SW480 (cell line): ENCODE data around the gene SIDT2.
"Not testable (repeated sequence)": the region's sequence is repeated elsewhere in the genome, so short reads cannot be mapped to it uniquely, and the experiment has no call there.

Source experiments
- DNase-seq: peaks from one replicate; pipeline ENCODE4 v3.0.0-alpha.2; 2016; ENCODE audit warnings: low spot score

SIDT2 gene

GRCh38 chr11:117178210-117179034 lies at the start of gene SIDT2:
TSS of gene SIDT2 (plus strand) at chr11:117178743. CDS start at chr11:117179264, 521 bp downstream.
- peak; percentile 90 for DNase-seq

- DNase-seq = not testable (repeated sequence)
Observed at GRCh38 chr11:117130396-117130795, 48.1 kb upstream of the SIDT2 start.

GRCh38 chr11:117130879-117131278 lies 47.7 kb upstream of the SIDT2 start:
- no peak for DNase-seq

- DNase-seq = no peak
Observed at GRCh38 chr11:117134431-117134830, 44.1 kb upstream of the SIDT2 start.

- not testable (repeated sequence) for DNase-seq
Observed at GRCh38 chr11:117134979-117135378, 43.6 kb upstream of the SIDT2 start.

GRCh38 chr11:117137223-117138086 lies 41.1 kb upstream of the SIDT2 start:
- DNase-seq = not testable (repeated sequence)

GRCh38 chr11:117143390-117143789 lies 35.2 kb upstream of the SIDT2 start:
- DNase-seq = peak; percentile 67

- DNase-seq = peak; percentile 95
Observed at GRCh38 chr11:117143871-117144476, 34.6 kb upstream of the SIDT2 start, which contains the start of gene PAFAH1B2. TSS of gene PAFAH1B2 (plus strand) at chr11:117144287. CDS start at chr11:117152448, 8,161 bp downstream.

- DNase-seq = peak; percentile 72
Observed at GRCh38 chr11:117144477-117145392, 33.8 kb upstream of the SIDT2 start.

GRCh38 chr11:117145393-117145761 lies 33.2 kb upstream of the SIDT2 start:
- peak; percentile 58 for DNase-seq

GRCh38 chr11:117146521-117146920 lies 32.0 kb upstream of the SIDT2 start:
- DNase-seq = no peak

- DNase-seq = no peak
Observed at GRCh38 chr11:117152066-117152465, 26.5 kb upstream of the SIDT2 start.

- DNase-seq = no peak
Observed at GRCh38 chr11:117154468-117154867, 24.1 kb upstream of the SIDT2 start.

GRCh38 chr11:117157507-117157906 lies 21.0 kb upstream of the SIDT2 start:
- DNase-seq = no peak

- DNase-seq = no peak
Observed at GRCh38 chr11:117159892-117160291, 18.7 kb upstream of the SIDT2 start.

- DNase-seq = no peak
Observed at GRCh38 chr11:117160826-117161225, 17.7 kb upstream of the SIDT2 start.

GRCh38 chr11:117166491-117166890 lies 12.1 kb upstream of the SIDT2 start:
- no peak for DNase-seq

- DNase-seq = no peak
Observed at GRCh38 chr11:117169736-117170135, 8.8 kb upstream of the SIDT2 start.

- DNase-seq = no peak
Observed at GRCh38 chr11:117170210-117170609, 8.3 kb upstream of the SIDT2 start.

GRCh38 chr11:117171007-117171403 lies 7.5 kb upstream of the SIDT2 start:
- no peak for DNase-seq

GRCh38 chr11:117171404-117172061 lies 7.0 kb upstream of the SIDT2 start:
- no peak for DNase-seq
